Activated CD4-positive, alpha-beta memory T cell treated with anti-CD3 and anti-CD28 coated beads for 36 hours (primary cell): Measurements from ENCODE around the gene NFKBIZ. TPM values are rescaled to one million over a fixed set of nuclear protein-coding genes. Genes with fewer than 3 reads are reported as not detected.
"Not testable (repeated sequence)": the region's sequence is repeated elsewhere in the genome, so short reads cannot be mapped to it uniquely, and the experiment has no call there.

Source experiments
- CTCF ChIA-PET: fragments of 350-600 bp; sonication (Branson Sonifier 250); formaldehyde crosslinking; loops from one replicate; lab custom pipeline; 2021; ENCODE audit warnings: antibody characterized with exemption, inconsistent platforms; lab: Charles Lee
- POLR2A ChIA-PET: fragments of 350-600 bp; sonication (Branson Sonifier 250); formaldehyde crosslinking; loops from one replicate; lab custom pipeline; 2021; ENCODE audit warnings: antibody characterized with exemption; lab: Charles Lee
- DNase-seq: peaks from one replicate; pipeline ENCODE4 v3.0.0-alpha.2; 2020
- H3K27ac Mint-ChIP-seq: one replicate; pipeline ENCODE4 v1.8.0; 2021; ENCODE audit warnings: mixed read lengths
- H3K27me3 Mint-ChIP-seq: one replicate; pipeline ENCODE4 v1.8.0; 2021; ENCODE audit warnings: mixed read lengths
- H3K36me3 Mint-ChIP-seq: one replicate; pipeline ENCODE4 v1.8.0; 2021; ENCODE audit warnings: mixed read lengths
- H3K4me1 Mint-ChIP-seq: one replicate; pipeline ENCODE4 v1.8.0; 2021; ENCODE audit warnings: low read depth, mixed read lengths
- H3K4me3 Mint-ChIP-seq: one replicate; pipeline ENCODE4 v1.8.0; 2021; ENCODE audit warnings: mild to moderate bottlenecking, mixed read lengths
- H3K9me3 Mint-ChIP-seq: one replicate; pipeline ENCODE4 v1.8.0; 2021; ENCODE audit warnings: mixed read lengths
- intact Hi-C: fragments of 100-400 bp; cut with micrococcal nuclease; formaldehyde crosslinking; loops from one replicate; pipeline ENCODE4 v1.15.1; 2023
- total RNA-seq, 2 experiments: library from RNA; stranded (reverse); gene quantifications; one replicate each; pipeline ENCODE4 v1.2.3, GENCODE V29; 2021

NFKBIZ gene
- total RNA-seq, 2 experiments from 2014 or later: 65.9 to 74.9 TPM

DNA sequence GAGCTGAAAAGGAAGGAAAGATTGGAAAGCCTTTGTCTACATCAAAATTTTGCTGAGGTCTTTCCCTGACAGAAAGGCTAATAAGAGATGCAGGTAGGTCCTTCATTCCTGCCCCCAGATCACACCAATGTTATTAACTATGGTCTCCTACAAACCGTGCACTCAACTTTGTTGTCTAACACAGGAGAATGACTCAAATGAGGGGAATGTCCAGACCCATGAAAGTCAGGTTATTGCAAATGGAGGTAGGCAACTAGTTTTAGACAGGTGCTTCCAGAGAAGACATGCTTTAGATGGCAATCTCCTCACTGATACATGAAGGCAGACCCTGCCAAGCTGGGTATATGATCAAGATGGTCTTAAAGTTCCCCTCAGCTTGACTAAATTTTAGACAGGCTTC is 51.0 kb downstream of the NFKBIZ start:
- ChIA-PET CTCF (interaction anchor here (1.0 kb wide), 1 partner anchor 95 kb away, joined by 3 read pairs; no protein-coding TSS in a partner anchor), POLR2A (no interaction called here)
- Mint-ChIP-seq H3K27ac (no peak overlapping the region), H3K36me3 (no peaks in the 10 kb centered on the region), H3K9me3 (peaks cover 2% of the 10 kb centered on the region), H3K27me3 (no peaks in the 10 kb centered on the region), H3K4me3 (no peak overlapping the region), H3K4me1 (peaks cover 7% of the 10 kb centered on the region)
- DNase-seq: no peak
- intact Hi-C loops: no loop called here

- no peak overlapping the region for H3K27ac Mint-ChIP-seq
- H3K4me1 Mint-ChIP-seq: peaks cover 7% of the 10 kb centered on the region
- no peaks in the 10 kb centered on the region for H3K36me3 Mint-ChIP-seq
- intact Hi-C loops: no loop called here
- DNase-seq: no peak
- no peak overlapping the region for H3K4me3 Mint-ChIP-seq
- CTCF ChIA-PET: interaction anchor here (1.0 kb wide), 1 partner anchor 96 kb away, joined by 3 read pairs; no protein-coding TSS in a partner anchor
- POLR2A ChIA-PET: no interaction called here
- H3K27me3 Mint-ChIP-seq: no peaks in the 10 kb centered on the region
- peaks cover 6% of the 10 kb centered on the region for H3K9me3 Mint-ChIP-seq
These were observed 51.4 kb downstream of the NFKBIZ start for GRCh38 chr3:101900736-101901135.

DNA sequence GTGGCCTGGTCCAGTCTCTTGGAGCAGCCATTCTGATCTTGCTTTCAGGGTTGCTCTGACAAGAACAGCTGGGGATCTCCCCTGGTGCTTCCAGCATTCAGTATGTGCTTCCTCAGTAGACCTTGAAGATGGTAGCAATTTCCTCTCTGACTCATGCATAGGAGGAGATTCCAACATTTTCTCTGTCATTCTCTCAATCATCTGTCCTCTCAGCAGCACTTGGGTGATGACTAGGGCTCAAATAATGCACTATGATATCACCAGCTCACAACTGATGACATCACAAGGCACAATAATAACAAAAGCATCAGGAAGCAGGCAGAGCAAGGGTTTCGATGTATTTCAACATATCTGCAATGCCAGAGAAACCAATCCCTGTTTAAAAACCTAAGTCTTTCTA is 52.7 kb downstream of the NFKBIZ start:
- H3K4me1 Mint-ChIP-seq: peaks cover 7% of the 10 kb centered on the region
- peaks cover 12% of the 10 kb centered on the region for H3K9me3 Mint-ChIP-seq
- intact Hi-C loops: no loop called here
- POLR2A ChIA-PET: no interaction called here
- peak; percentile 28 for DNase-seq
- no peak overlapping the region for H3K27ac Mint-ChIP-seq
- CTCF ChIA-PET: interaction anchor here (0.7 to 1.4 kb wide), 2 partner anchors 323 to 914 kb away, joined by 4 to 5 read pairs; no protein-coding TSS in a partner anchor
- H3K4me3 Mint-ChIP-seq: no peak overlapping the region
- H3K36me3 Mint-ChIP-seq: peaks cover 5% of the 10 kb centered on the region
- no peaks in the 10 kb centered on the region for H3K27me3 Mint-ChIP-seq

DNA sequence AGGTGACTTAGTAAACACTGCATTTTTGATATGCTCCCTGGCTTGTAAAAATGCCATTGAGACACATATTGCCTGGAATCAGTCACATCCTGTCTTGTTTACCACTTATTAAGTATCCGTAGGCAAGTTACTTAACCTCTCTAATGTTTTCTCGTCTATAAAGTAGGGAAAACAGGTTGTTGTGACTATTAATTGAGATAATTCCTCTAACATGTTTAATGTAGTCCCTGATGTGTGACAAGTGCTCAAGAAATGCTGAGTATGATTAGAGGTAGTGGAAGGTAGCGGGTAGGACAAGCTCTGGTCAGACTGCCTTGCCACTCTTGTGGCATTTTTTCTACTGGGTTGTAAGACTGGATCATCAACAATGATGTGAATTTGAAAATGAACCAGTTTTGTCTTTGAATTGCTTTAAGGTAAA is 54.1 kb downstream of the NFKBIZ start:
- Mint-ChIP-seq H3K4me3 (no peak overlapping the region), H3K27me3 (no peaks in the 10 kb centered on the region), H3K4me1 (peaks cover 7% of the 10 kb centered on the region), H3K36me3 (peaks cover 5% of the 10 kb centered on the region), H3K27ac (no peak overlapping the region), H3K9me3 (peaks cover 10% of the 10 kb centered on the region)
- intact Hi-C loops: no loop called here
- DNase-seq: no peak
- ChIA-PET POLR2A (no interaction called here), CTCF (no interaction called here)

DNA sequence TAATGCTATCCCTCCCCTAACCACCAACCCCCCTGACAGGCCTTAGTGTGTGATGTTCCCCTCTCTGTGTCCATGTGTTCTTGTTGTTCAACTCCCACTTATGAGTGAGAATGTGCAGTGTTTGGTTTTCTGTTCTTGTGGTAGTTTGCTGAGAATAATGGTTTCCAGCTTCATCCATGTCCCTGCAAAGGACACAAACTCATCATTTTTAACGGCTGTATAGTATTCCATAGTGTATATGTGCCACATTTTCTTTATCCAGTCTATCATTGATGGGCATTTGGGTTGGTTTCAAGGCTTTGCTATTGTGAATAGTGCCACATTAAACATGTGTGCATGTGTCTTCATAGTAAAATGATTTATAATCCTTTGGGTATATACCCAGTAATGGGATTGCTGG is 56.3 kb downstream of the NFKBIZ start:
- CTCF ChIA-PET, H3K9me3 Mint-ChIP-seq, POLR2A ChIA-PET, H3K27me3 Mint-ChIP-seq, intact Hi-C loops, H3K36me3 Mint-ChIP-seq, DNase-seq, H3K4me1 Mint-ChIP-seq, H3K4me3 Mint-ChIP-seq, H3K27ac Mint-ChIP-seq: not testable (repeated sequence)

Other genes starting within 250 kb of the NFKBIZ start
- gene ZBTB11, start 172.4 kb upstream of the NFKBIZ start, total RNA-seq: 10 to 100 TPM; 28.0 to 30.3 TPM
- gene RPL24, start 162.8 kb upstream of the NFKBIZ start, total RNA-seq: 1,000 to 10,000 TPM; 1,691 to 1,714 TPM
- 10 to 100 TPM; 16.6 to 17.9 TPM for gene CEP97, start 124.9 kb upstream of the NFKBIZ start, total RNA-seq
- 10 to 100 TPM; 18.7 to 19.8 TPM for gene NXPE3, start 70.3 kb upstream of the NFKBIZ start, total RNA-seq